Umbilical cord (tissue), 2 donors: ENCODE results near the gene CLPTM1L. TPM values are rescaled to one million over a fixed set of nuclear protein-coding genes. Genes with fewer than 3 reads are reported as not detected.
"Not testable (repeated sequence)": the region's sequence is repeated elsewhere in the genome, so short reads cannot be mapped to it uniquely, and the experiment has no call there.

Source experiments
- DNase-seq: peaks from one replicate; pipeline ENCODE4 v3.0.0-alpha.2; 2015; ENCODE audit warnings: low spot score
- total RNA-seq: library from RNA; depleted of rRNA; stranded (reverse); fragments of >200 nt; gene quantifications from one replicate; pipeline ENCODE4 v1.2.3, GENCODE V29; 2014; ENCODE audit warnings: low replicate concordance; ENCODE audit not compliant: insufficient read depth

Gene CLPTM1L
- total RNA-seq, 1 donor from 2014 or later = 128 TPM

- DNase-seq = no peak
Measured at GRCh38 chr5:1278216-1278615, 66.7 kb downstream of the CLPTM1L start.

- no peak for DNase-seq
Measured at GRCh38 chr5:1277781-1278180, 67.1 kb downstream of the CLPTM1L start.

DNA sequence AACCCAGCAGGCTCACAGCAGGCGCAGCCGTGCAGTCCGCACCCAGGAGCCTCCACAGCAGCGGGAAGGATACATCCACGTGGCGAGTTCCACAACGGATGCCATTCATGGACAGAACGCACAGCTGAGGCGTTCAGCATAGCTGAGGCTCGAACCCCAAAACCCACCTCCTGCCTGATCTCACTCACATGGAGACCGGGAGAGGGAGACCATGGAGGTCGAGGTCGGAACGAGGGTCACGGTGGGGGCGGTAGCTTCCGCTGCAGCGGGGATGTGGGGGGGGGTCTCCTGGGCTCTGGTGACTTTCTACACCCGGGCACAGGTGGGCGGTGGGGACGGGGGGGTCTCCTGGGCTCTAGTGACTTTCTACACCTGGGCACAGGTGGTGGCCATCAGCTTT, 67.6 kb downstream of the CLPTM1L start:
- DNase-seq = no peak

DNA sequence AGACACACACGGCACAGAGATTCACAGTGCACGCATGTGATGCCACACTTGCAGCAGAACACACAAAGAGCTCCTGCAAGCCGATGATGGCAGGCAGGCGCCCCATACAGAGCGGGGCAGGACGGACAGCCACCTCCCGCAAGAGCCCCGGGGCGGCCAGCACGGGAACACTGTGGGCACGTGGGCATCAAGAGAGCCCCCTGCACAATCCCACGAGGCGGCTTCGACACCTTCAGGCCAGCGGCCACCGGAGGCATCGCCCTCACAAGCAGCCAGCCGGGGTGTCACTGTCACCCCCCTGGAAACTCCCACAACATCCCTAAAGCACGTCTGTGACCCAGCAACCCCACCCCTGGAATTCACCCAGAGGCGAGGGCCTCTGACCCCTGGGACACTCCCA, 68.0 kb downstream of the CLPTM1L start:
- no peak for DNase-seq

GRCh38 chr5:1275397-1276391, 69.2 kb downstream of the CLPTM1L start:
- DNase-seq = not testable (repeated sequence)

GRCh38 chr5:1274471-1274870, 70.4 kb downstream of the CLPTM1L start:
- no peak for DNase-seq

GRCh38 chr5:1273745-1274144, 71.2 kb downstream of the CLPTM1L start:
- DNase-seq = no peak

GRCh38 chr5:1272201-1272600, 72.7 kb downstream of the CLPTM1L start:
- DNase-seq = no peak

DNA sequence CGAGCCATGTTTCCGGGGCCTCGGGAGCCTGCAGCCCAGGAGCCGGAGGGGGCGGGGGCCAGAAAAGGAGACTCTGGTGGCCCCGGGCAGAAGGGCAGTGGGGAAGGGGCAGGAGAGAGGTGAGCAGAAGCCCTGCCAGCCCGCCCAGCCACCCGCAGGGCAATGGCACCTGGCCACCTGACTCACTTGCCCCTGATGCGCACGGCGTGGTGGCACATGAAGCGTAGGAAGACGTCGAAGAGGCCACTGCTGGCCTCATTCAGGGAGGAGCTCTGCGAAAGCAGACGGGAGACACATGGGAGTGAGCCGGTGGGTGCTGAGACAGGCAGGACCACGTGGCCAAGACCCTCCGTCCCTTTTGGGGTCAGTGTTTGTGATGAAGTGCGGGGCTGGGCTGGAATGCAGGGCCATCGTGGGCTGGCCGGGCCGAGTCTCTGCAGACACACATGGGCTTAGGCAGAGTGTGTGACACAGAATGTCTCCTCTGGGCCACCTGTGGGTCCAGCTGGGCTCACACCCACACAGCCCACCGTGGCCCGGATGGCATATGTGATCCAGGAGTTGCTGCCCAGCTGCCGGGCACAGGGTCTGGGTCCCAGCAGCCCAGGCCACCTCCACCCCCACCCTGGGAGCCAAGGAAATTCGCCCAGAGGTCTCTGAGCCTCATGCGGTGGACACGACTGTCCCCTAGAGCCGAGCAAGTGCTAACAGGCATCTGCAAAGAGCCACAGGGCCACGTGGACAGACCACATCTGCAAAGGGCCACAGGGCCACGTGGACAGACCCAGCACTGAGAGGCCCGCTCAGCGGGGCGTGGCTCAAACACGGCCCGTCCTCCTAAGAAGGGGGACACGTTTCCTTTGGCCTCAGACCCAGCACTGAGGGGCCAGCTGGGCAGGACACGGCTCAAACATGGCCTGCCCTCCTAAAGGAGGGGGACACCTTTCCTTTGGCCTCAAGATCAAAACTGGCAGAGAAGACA, 73.7 kb downstream of the CLPTM1L start:
- DNase-seq = no peak

DNA sequence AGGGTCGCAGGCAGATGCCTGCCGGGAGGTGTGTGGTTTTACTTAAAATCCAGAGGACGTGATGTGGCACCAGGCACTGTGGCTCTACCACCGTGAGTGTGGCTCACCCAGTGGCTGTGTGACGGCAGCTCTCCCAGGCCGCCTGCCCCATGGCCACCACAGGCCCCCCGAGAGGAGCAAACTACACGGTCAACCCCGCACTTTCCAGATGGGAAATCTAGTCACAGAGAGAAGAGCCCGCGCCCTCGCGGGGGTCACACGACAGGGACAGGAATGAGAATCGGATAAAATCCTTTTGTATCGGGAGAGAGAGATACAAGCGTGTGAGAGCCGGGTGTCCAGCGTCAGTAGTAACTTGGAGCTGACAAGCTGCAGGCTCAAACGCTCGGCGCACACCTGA, 74.5 kb downstream of the CLPTM1L start:
- no peak for DNase-seq

DNA sequence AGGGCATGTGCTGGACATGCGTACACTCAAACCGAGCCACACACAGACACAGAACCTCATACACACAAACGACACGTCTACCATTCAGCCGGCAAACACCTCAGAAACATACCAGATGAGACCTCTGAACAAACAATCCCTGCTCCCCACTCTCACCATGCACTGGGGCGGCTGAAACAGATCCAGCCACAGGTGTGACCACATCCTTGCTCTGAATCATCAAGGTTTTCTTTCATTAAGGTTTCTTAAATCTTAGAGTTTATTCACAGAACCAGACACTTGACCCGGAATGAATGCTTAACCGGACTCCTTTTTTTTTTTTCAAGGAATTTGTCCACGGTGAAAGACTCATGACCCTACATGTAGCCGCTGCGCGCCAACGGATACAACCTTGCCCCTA, 76.2 kb downstream of the CLPTM1L start:
- no peak for DNase-seq

GRCh38 chr5:1268056-1268455, 76.8 kb downstream of the CLPTM1L start:
- no peak for DNase-seq

Other genes starting within 250 kb of the CLPTM1L start
- gene SLC12A7, start 233.0 kb downstream of the CLPTM1L start, total RNA-seq = 5.1 TPM
- gene SLC6A19, start 143.5 kb downstream of the CLPTM1L start, total RNA-seq = 0.48 TPM
- gene SLC6A18, start 119.7 kb downstream of the CLPTM1L start, total RNA-seq = not detected
- not detected for gene TERT, start 50.0 kb downstream of the CLPTM1L start, total RNA-seq
- 0.96 TPM for gene SLC6A3, start 100.3 kb upstream of the CLPTM1L start, total RNA-seq
- gene LPCAT1, start 178.9 kb upstream of the CLPTM1L start, total RNA-seq = 46.0 TPM